ENCODE data around the gene ZFAND4.
"Not testable (repeated sequence)": the region's sequence is repeated elsewhere in the genome, so short reads cannot be mapped to it uniquely, and the experiment has no call there.

The ZFAND4 gene

DNA sequence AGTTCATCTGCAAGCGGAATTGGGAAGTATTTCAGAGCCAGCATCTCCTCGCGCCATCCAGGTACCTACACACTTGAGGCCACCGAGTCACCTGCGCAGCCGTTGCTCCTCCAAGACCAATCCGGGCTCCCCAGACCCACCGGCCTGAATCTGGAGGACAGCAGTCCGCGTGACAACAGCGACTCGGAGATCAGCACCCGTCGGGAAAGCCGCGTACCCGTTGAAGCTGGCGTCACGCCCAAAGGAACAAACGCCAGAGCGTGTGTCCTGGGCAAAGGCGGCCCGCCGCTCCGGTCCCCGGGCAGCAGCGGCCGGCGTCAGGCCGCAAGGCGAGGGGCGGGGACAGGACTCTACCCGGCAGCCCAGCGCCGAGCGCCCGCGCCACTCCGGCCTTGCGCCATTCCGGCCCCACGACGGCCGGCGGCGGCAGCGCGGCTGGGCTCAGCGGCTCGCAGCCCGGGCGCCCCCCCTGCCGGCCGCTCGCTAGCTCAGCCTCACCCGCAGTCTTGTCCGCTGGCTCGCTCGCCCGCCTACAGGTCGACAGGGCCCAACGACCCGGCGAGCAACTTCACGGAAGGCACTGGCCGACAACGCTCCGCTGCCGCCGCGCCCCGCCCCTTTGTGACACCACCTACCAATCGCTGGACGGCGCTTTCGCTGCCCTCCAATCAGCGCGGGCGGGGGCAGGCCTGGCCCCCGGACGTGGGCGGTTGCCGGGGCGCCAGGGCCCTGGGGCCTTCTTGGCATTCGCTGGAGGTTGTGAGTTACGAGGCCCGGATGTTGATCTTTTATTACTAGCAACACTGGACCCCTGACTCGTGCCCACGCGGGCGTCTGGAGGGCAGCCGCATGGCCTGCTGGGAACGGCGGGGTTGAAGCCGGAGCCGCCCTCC, at the start of gene ZFAND4:
TSS of gene ZFAND4 (minus strand) at position 592 of the 893 bp plus-strand sequence. CDS start 9,047 bp downstream, outside the sequence.
- Histone ChIP-seq H3K4me1 (ENCODE audit: control insufficient read depth, insufficient read depth, low read length) (peaks cover 8% of the 10 kb centered on the region), H3K9ac (ENCODE audit: low read length) (peak within 1 kb of the TSS; percentile 75), H3K9me3 (ENCODE audit: control insufficient read depth, low read length) (no peaks in the 10 kb centered on the region), H3K36me3 (ENCODE audit: control insufficient read depth, insufficient read depth, low read length) (no peaks in the 10 kb centered on the region), H3K27me3 (ENCODE audit: control insufficient read depth, insufficient read depth, low read length) (no peaks in the 10 kb centered on the region), H3K4me3 (ENCODE audit: low read length) (no peak within 1 kb of the TSS)

DNA sequence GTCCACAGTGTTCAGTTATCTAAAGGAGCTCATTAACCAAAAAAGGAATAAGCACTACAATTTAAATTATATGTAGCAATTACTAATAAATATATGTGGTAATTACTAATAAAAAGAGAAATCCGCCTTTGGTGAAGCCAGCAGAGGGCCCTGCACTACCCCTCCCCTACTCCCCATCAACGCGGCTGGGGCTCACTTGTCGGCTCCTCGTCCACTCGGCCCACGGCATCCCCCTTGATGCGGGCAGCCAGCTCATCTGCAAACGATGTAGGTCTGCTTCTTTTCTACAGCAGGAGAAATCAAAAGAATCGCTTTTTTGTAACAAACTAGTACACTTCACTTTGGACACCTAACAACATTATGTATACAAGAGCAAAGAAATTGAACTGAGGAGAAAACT, 48.9 kb upstream of the ZFAND4 start:
- not testable (repeated sequence) for H3K4me3 ChIP-seq (ENCODE audit: low read length); H3K36me3 ChIP-seq (ENCODE audit: control insufficient read depth, insufficient read depth, low read length); H3K4me1 ChIP-seq (ENCODE audit: control insufficient read depth, insufficient read depth, low read length); H3K9ac ChIP-seq (ENCODE audit: low read length); H3K9me3 ChIP-seq (ENCODE audit: control insufficient read depth, low read length); H3K27me3 ChIP-seq (ENCODE audit: control insufficient read depth, insufficient read depth, low read length)

DNA sequence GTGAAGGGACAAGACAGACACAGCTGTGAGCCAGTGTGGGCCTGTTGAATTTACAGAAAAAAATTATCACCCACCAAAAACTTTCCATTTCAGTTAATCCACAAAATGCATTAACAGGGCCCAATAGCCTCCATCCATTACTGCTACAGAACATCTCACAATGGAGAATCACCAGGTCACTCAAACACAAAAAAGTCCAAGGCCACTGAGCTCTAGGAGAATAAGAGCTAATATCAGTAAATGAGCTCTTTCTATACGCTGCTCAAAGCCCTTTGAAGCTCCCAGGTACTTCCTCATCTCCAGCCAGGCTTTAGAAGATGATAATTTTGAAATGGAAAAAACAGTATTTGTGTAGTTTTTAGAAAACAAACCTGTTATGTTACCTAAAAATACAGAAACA, 45.1 kb upstream of the ZFAND4 start:
- H3K4me1 ChIP-seq (ENCODE audit: control insufficient read depth, insufficient read depth, low read length); H3K9ac ChIP-seq (ENCODE audit: low read length); H3K36me3 ChIP-seq (ENCODE audit: control insufficient read depth, insufficient read depth, low read length); H3K4me3 ChIP-seq (ENCODE audit: low read length); H3K9me3 ChIP-seq (ENCODE audit: control insufficient read depth, low read length); H3K27me3 ChIP-seq (ENCODE audit: control insufficient read depth, insufficient read depth, low read length): not testable (repeated sequence)

DNA sequence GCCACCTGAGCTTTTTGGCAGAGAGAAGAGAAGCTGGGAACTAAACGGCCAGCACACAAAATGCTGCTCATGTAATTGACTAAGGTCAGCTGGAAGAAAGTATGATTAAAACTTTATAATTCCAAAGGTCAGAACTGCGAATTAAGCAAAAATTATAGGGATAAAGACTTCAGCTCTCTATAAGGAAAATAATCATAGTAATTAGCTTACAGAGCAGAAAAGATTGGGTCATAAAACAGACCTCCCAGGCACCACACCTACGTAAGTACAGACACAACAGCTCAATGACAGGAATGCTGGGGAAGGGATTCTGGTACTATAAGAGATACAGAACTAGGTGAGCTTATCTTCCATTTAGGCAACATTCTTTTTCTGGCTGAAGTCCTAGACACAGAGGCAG, 44.5 kb upstream of the ZFAND4 start:
- not testable (repeated sequence) for H3K9me3 ChIP-seq (ENCODE audit: control insufficient read depth, low read length); H3K4me3 ChIP-seq (ENCODE audit: low read length); H3K36me3 ChIP-seq (ENCODE audit: control insufficient read depth, insufficient read depth, low read length); H3K27me3 ChIP-seq (ENCODE audit: control insufficient read depth, insufficient read depth, low read length); H3K9ac ChIP-seq (ENCODE audit: low read length); H3K4me1 ChIP-seq (ENCODE audit: control insufficient read depth, insufficient read depth, low read length)

DNA sequence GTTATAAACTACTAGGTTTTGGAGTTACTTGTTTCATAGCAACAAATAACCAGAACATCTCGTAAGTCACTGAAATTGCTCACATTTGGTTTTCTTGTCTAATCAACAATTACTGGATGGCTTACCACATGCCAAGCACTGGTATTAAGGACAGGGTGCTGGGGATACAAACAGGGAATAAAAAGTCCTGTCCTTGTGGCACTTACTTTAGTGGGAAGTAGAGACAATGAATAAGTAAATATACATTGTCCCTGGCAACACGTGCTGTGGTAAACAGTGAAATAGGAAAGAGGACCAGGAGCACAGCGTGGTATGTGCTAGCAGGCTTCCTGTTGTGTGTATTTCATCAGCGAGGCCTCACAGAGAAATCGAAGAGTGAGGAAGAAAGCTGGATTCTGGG, 38.7 kb upstream of the ZFAND4 start:
- not testable (repeated sequence) for H3K4me1 ChIP-seq (ENCODE audit: control insufficient read depth, insufficient read depth, low read length); H3K27me3 ChIP-seq (ENCODE audit: control insufficient read depth, insufficient read depth, low read length); H3K4me3 ChIP-seq (ENCODE audit: low read length)

DNA sequence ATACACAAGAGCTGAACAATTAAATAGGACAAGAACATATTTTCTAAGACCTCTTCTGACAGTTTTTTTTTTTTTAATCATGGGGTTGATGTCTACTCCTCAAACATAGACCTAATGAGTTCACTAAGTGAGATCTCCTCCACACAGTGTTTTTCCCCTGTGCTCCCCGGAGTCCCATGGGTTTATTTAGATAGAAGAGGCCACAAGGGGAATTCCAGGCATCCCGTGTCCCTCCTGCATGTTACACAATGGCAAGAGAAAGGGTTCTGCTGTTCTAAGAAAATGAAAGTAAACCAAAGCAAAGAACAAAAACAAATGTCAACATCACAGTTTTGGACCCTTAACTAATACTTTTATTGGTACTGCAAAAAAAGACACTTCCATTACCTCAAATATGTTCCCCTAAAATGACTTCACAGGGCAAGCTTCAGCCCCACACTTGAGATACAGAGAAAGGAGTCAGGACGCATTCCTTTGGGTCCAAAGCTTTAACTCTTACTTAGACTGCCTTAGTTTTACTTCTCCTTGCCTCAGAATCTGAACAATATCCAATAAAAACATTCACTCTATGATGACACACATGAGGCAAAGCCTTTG, 37.7 kb upstream of the ZFAND4 start:
- not testable (repeated sequence) for H3K36me3 ChIP-seq (ENCODE audit: control insufficient read depth, insufficient read depth, low read length); H3K4me3 ChIP-seq (ENCODE audit: low read length); H3K4me1 ChIP-seq (ENCODE audit: control insufficient read depth, insufficient read depth, low read length); H3K27me3 ChIP-seq (ENCODE audit: control insufficient read depth, insufficient read depth, low read length); H3K9me3 ChIP-seq (ENCODE audit: control insufficient read depth, low read length); H3K9ac ChIP-seq (ENCODE audit: low read length)

More for the DNA sequence above, 38.7 kb upstream of the ZFAND4 start:
- H3K9ac ChIP-seq (ENCODE audit: low read length); H3K36me3 ChIP-seq (ENCODE audit: control insufficient read depth, insufficient read depth, low read length); H3K9me3 ChIP-seq (ENCODE audit: control insufficient read depth, low read length): not testable (repeated sequence)

DNA sequence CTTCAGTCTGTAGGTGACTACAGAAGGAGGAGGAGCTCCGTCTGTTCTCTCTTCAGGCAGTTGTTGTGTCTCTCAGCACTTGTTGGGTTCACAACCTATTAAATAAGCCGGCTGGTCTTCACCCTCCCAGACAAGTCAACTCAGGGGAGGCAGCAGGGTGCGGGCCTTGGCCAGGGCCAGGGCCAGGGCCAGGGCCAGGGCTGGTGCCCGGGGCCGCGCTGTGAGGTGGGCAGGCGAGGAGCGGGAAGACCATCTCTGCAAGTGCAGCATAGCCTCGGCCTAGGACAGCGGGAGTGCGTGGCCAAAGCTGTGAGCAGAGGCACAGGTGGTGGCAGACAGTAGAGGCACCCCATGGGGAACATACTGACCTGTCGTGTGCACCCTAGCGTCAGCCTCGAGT, 5.9 kb upstream of the ZFAND4 start:
- not testable (repeated sequence) for H3K4me1 ChIP-seq (ENCODE audit: control insufficient read depth, insufficient read depth, low read length); H3K36me3 ChIP-seq (ENCODE audit: control insufficient read depth, insufficient read depth, low read length); H3K9ac ChIP-seq (ENCODE audit: low read length); H3K9me3 ChIP-seq (ENCODE audit: control insufficient read depth, low read length); H3K4me3 ChIP-seq (ENCODE audit: low read length); H3K27me3 ChIP-seq (ENCODE audit: control insufficient read depth, insufficient read depth, low read length)

DNA sequence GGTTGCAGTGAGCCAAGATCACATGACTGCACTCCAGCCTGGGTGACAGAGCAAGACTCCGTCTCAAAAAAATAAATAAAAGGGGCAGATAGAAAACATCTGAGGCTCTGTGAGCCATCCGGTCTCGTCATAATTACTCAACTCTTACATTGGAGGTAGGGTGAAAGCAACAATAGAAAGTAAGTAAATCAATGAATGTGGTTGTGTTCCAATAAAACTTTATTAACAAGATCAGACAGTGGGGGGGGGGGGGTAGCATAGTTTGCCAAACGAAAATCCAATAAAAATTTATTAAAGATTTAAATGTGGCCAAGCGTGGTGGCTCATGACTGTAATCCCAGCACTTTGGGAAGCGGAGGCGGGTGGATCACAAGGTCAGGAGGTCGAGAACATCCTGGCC, 2.8 kb upstream of the ZFAND4 start:
- H3K9ac ChIP-seq (ENCODE audit: low read length): no peak overlapping the region

DNA sequence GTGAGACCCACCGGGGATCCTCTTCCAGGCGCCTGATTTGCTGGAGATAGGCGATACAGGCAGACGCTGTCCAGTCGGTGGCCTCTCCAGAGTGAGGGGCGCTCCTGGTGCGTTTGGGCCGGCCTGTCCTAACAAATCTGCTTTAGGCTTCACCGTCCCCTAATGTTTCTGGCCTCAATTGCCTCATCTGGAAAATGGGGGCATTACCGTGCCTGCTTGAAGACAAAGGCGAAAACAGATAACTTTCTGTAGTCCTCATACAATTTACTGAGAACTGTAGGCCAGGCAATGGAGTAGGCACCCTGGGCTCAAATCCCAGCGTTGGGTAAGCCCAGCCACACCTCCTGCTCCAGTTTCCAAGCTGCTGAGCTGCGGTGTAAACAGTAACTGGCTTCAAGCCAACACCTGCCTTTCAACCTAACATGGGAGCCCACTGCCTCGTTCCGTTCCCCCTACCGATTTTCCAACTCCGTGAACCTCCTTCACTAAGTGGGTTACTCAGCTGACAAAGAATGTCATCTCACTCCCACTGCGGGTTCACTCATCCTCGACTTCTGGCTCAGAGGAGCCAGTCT, 589 bp upstream of the ZFAND4 start:
- H3K27me3 ChIP-seq (ENCODE audit: control insufficient read depth, insufficient read depth, low read length): no peaks in the 10 kb centered on the region
- H3K4me1 ChIP-seq (ENCODE audit: control insufficient read depth, insufficient read depth, low read length): peaks cover 8% of the 10 kb centered on the region
- peak overlapping the region; percentile 75 for H3K9ac ChIP-seq (ENCODE audit: low read length)
- no peaks in the 10 kb centered on the region for H3K36me3 ChIP-seq (ENCODE audit: control insufficient read depth, insufficient read depth, low read length)
- no peak overlapping the region for H3K4me3 ChIP-seq (ENCODE audit: low read length)
- H3K9me3 ChIP-seq (ENCODE audit: control insufficient read depth, low read length): no peaks in the 10 kb centered on the region

More for the DNA sequence above, 2.8 kb upstream of the ZFAND4 start:
- H3K4me3 ChIP-seq (ENCODE audit: low read length): no peak overlapping the region
- no peaks in the 10 kb centered on the region for H3K9me3 ChIP-seq (ENCODE audit: control insufficient read depth, low read length)
- no peaks in the 10 kb centered on the region for H3K36me3 ChIP-seq (ENCODE audit: control insufficient read depth, insufficient read depth, low read length)
- H3K4me1 ChIP-seq (ENCODE audit: control insufficient read depth, insufficient read depth, low read length): peaks cover 8% of the 10 kb centered on the region
- no peaks in the 10 kb centered on the region for H3K27me3 ChIP-seq (ENCODE audit: control insufficient read depth, insufficient read depth, low read length)

DNA sequence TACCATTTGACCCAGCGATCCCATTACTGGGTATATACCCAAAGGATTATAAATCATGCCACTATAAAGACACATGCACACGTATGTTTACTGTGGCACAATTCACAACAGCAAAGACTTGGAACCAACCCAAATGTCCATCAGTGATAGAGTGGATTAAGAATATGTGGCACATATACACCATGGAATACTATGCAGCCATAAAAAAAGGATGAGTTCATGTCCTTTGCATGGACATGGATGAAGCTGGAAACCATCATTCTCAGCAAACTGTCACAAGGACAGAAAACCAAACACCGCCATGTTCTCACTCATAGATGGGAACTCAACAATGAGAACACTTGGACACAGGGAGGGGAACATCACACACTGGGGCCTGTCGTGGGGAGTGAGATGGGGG, 1.3 kb downstream of the ZFAND4 start:
- not testable (repeated sequence) for H3K36me3 ChIP-seq (ENCODE audit: control insufficient read depth, insufficient read depth, low read length); H3K4me1 ChIP-seq (ENCODE audit: control insufficient read depth, insufficient read depth, low read length); H3K9ac ChIP-seq (ENCODE audit: low read length); H3K27me3 ChIP-seq (ENCODE audit: control insufficient read depth, insufficient read depth, low read length); H3K4me3 ChIP-seq (ENCODE audit: low read length); H3K9me3 ChIP-seq (ENCODE audit: control insufficient read depth, low read length)

DNA sequence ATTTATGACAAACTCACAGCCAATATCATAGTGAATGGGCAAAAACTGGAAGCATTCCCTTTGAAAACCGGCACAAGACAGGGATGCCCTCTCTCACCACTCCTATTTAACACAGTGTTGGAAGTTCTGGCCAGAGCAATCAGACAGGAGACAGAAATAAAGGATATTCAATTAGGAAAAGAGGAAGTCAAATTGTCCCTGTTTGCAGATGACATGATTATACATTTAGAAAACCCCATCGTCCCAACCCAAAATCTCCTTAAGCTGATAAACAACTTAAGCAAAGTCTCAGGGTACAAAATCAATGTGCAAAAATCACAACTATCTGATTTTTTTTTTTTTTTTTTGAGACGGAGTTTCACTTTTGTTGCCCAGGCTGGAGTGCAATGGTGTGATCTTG, 2.7 kb downstream of the ZFAND4 start:
- not testable (repeated sequence) for H3K27me3 ChIP-seq (ENCODE audit: control insufficient read depth, insufficient read depth, low read length); H3K9me3 ChIP-seq (ENCODE audit: control insufficient read depth, low read length); H3K4me3 ChIP-seq (ENCODE audit: low read length); H3K4me1 ChIP-seq (ENCODE audit: control insufficient read depth, insufficient read depth, low read length); H3K9ac ChIP-seq (ENCODE audit: low read length); H3K36me3 ChIP-seq (ENCODE audit: control insufficient read depth, insufficient read depth, low read length)

DNA sequence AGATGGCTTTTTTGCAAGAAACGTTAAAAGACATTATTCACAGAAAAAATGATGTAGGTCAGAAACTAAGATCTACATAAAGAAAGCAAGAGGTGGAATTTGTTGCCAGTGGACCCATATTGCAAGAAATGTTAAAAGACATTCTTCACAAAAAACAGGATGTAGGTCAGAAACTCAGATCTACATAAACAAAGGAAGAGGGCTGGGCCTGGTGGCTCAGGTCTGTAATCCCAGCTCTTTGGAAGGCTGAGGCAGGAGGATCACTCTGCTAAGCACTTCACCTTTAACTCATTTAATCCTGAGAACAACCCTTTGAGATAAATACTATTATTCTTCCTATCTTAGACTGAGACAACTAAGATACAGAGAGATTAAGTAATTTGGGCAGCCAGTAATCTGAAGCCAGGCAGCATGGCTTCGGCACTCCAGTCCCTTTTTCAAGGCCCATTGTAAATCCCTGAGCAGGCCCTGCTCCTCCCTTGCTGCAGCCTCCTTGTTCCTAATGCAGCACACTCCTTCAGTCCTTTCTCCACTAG, 11.6 kb downstream of the ZFAND4 start:
- Histone ChIP-seq H3K9ac (ENCODE audit: low read length) (no peak overlapping the region), H3K4me1 (ENCODE audit: control insufficient read depth, insufficient read depth, low read length) (no peaks in the 10 kb centered on the region), H3K9me3 (ENCODE audit: control insufficient read depth, low read length) (no peaks in the 10 kb centered on the region), H3K4me3 (ENCODE audit: low read length) (no peak overlapping the region), H3K36me3 (ENCODE audit: control insufficient read depth, insufficient read depth, low read length) (peaks cover 5% of the 10 kb centered on the region), H3K27me3 (ENCODE audit: control insufficient read depth, insufficient read depth, low read length) (no peaks in the 10 kb centered on the region)

Data from mucosa of stomach (tissue), 1 donor.